ENCODE data around the gene LEMD3. TPM values are rescaled to one million over a fixed set of nuclear protein-coding genes. Genes with fewer than 3 reads are reported as not detected.
A peak's percentile ranks its signal among the peaks of the same experiment; 100 is the strongest.

Gene LEMD3
- total and polyA plus RNA-seq, 2 donors, result 12.1 to 69.4 TPM

- DNase-seq (ENCODE audit: extremely low spot score), result no peak
- 47% methylated on average over 1 of the region's 1 CpG for WGBS
- Histone ChIP-seq H3K4me1 (ENCODE audit: insufficient read depth) (no peaks in the 10 kb centered on the region), H3K27ac (ENCODE audit: low read depth) (no peak overlapping the region), H3K4me3 (ENCODE audit: low read depth, low read length) (no peak overlapping the region), H3K36me3 (ENCODE audit: insufficient read depth) (no peaks in the 10 kb centered on the region)
Measured at GRCh38 chr12:65152596-65152995, 16.8 kb upstream of the LEMD3 start.

- H3K4me1 ChIP-seq (ENCODE audit: insufficient read depth), result no peaks in the 10 kb centered on the region
- H3K36me3 ChIP-seq (ENCODE audit: insufficient read depth), result no peaks in the 10 kb centered on the region
- DNase-seq (ENCODE audit: extremely low spot score), result no peak
- no peak overlapping the region for H3K27ac ChIP-seq (ENCODE audit: low read depth)
- 72% methylated on average over 3 of the region's 3 CpGs for WGBS
- no peak overlapping the region for H3K4me3 ChIP-seq (ENCODE audit: low read depth, low read length)
Measured at GRCh38 chr12:65155784-65156183, 13.6 kb upstream of the LEMD3 start.

- H3K4me1 ChIP-seq (ENCODE audit: insufficient read depth), result no peaks in the 10 kb centered on the region
- no peak for DNase-seq (ENCODE audit: extremely low spot score)
- 72% methylated on average over 2 of the region's 2 CpGs for WGBS
- no peak overlapping the region for H3K4me3 ChIP-seq (ENCODE audit: low read depth, low read length)
- H3K36me3 ChIP-seq (ENCODE audit: insufficient read depth), result no peaks in the 10 kb centered on the region
- H3K27ac ChIP-seq (ENCODE audit: low read depth), result no peak overlapping the region
Measured at GRCh38 chr12:65156366-65156841, 13.0 kb upstream of the LEMD3 start.

GRCh38 chr12:65157091-65157490, 12.3 kb upstream of the LEMD3 start:
- Histone ChIP-seq H3K36me3 (ENCODE audit: insufficient read depth) (no peaks in the 10 kb centered on the region), H3K27ac (ENCODE audit: low read depth) (no peak overlapping the region), H3K4me1 (ENCODE audit: insufficient read depth) (no peaks in the 10 kb centered on the region), H3K4me3 (ENCODE audit: low read depth, low read length) (no peak overlapping the region)
- 88% methylated on average over 4 of the region's 4 CpGs for WGBS
- no peak for DNase-seq (ENCODE audit: extremely low spot score)

GRCh38 chr12:65162609-65163008, 6.8 kb upstream of the LEMD3 start:
- Histone ChIP-seq H3K36me3 (ENCODE audit: insufficient read depth) (no peaks in the 10 kb centered on the region), H3K4me3 (ENCODE audit: low read depth, low read length) (no peak overlapping the region), H3K27ac (ENCODE audit: low read depth) (no peak overlapping the region), H3K4me1 (ENCODE audit: insufficient read depth) (no peaks in the 10 kb centered on the region)
- WGBS, result 99% methylated on average over 1 of the region's 1 CpG
- no peak for DNase-seq (ENCODE audit: extremely low spot score)

- DNase-seq (ENCODE audit: extremely low spot score), result no peak
- WGBS, result 96% methylated on average over 2 of the region's 2 CpGs
Measured at GRCh38 chr12:65164244-65164643, 5.1 kb upstream of the LEMD3 start.

GRCh38 chr12:65164774-65165173, 4.6 kb upstream of the LEMD3 start:
- H3K4me1 ChIP-seq (ENCODE audit: insufficient read depth), result no peaks in the 10 kb centered on the region
- no peak overlapping the region for H3K4me3 ChIP-seq (ENCODE audit: low read depth, low read length)
- H3K27ac ChIP-seq (ENCODE audit: low read depth), result no peak overlapping the region
- no peaks in the 10 kb centered on the region for H3K36me3 ChIP-seq (ENCODE audit: insufficient read depth)
- DNase-seq (ENCODE audit: extremely low spot score), result no peak

More at GRCh38 chr12:65164244-65164643, 5.1 kb upstream of the LEMD3 start:
- no peak overlapping the region for H3K27ac ChIP-seq (ENCODE audit: low read depth)
- H3K36me3 ChIP-seq (ENCODE audit: insufficient read depth), result no peaks in the 10 kb centered on the region
- H3K4me3 ChIP-seq (ENCODE audit: low read depth, low read length), result no peak overlapping the region
- H3K4me1 ChIP-seq (ENCODE audit: insufficient read depth), result no peaks in the 10 kb centered on the region

- Histone ChIP-seq H3K27ac (ENCODE audit: low read depth) (peak overlapping the region; percentile 93), H3K36me3 (ENCODE audit: insufficient read depth) (no peaks in the 10 kb centered on the region), H3K4me3 (ENCODE audit: low read depth, low read length) (peak overlapping the region; percentile 84), H3K4me1 (ENCODE audit: insufficient read depth) (peaks cover 5% of the 10 kb centered on the region)
- 17% methylated on average over 11 of the region's 11 CpGs for WGBS
- DNase-seq (ENCODE audit: extremely low spot score), result no peak
Measured at GRCh38 chr12:65168681-65169319, 583 bp upstream of the LEMD3 start.

- peak overlapping the region; percentile 84 for H3K4me3 ChIP-seq (ENCODE audit: low read depth, low read length)
- 1% methylated on average over 47 of the region's 47 CpGs for WGBS
- peaks cover 5% of the 10 kb centered on the region for H3K4me1 ChIP-seq (ENCODE audit: insufficient read depth)
- no peaks in the 10 kb centered on the region for H3K36me3 ChIP-seq (ENCODE audit: insufficient read depth)
- peak overlapping the region; percentile 93 for H3K27ac ChIP-seq (ENCODE audit: low read depth)
- no peak for DNase-seq (ENCODE audit: extremely low spot score)
Measured at GRCh38 chr12:65170209-65170881, 962 bp downstream of the LEMD3 start.

GRCh38 chr12:65171073-65171472, 1.7 kb downstream of the LEMD3 start:
- WGBS, result 58% methylated on average over 8 of the region's 8 CpGs
- peaks cover 5% of the 10 kb centered on the region for H3K4me1 ChIP-seq (ENCODE audit: insufficient read depth)
- no peak overlapping the region for H3K27ac ChIP-seq (ENCODE audit: low read depth)
- H3K4me3 ChIP-seq (ENCODE audit: low read depth, low read length), result peak overlapping the region; percentile 84
- H3K36me3 ChIP-seq (ENCODE audit: insufficient read depth), result no peaks in the 10 kb centered on the region
- no peak for DNase-seq (ENCODE audit: extremely low spot score)

GRCh38 chr12:65171870-65172269, 2.5 kb downstream of the LEMD3 start:
- WGBS, result 67% methylated on average over 3 of the region's 3 CpGs
- Histone ChIP-seq H3K4me3 (ENCODE audit: low read depth, low read length) (peak overlapping the region; percentile 28), H3K4me1 (ENCODE audit: insufficient read depth) (peaks cover 5% of the 10 kb centered on the region), H3K27ac (ENCODE audit: low read depth) (no peak overlapping the region), H3K36me3 (ENCODE audit: insufficient read depth) (no peaks in the 10 kb centered on the region)
- no peak for DNase-seq (ENCODE audit: extremely low spot score)

GRCh38 chr12:65175385-65175784, 6.0 kb downstream of the LEMD3 start:
- H3K27ac ChIP-seq (ENCODE audit: low read depth), result no peak overlapping the region
- peaks cover 5% of the 10 kb centered on the region for H3K4me1 ChIP-seq (ENCODE audit: insufficient read depth)
- DNase-seq (ENCODE audit: extremely low spot score), result no peak
- no peaks in the 10 kb centered on the region for H3K36me3 ChIP-seq (ENCODE audit: insufficient read depth)
- H3K4me3 ChIP-seq (ENCODE audit: low read depth, low read length), result no peak overlapping the region

GRCh38 chr12:65182012-65182739, 12.8 kb downstream of the LEMD3 start:
- WGBS, result 44% methylated on average over 3 of the region's 3 CpGs

More at GRCh38 chr12:65182012-65182739, 12.8 kb downstream of the LEMD3 start:
- Histone ChIP-seq H3K36me3 (ENCODE audit: insufficient read depth) (no peaks in the 10 kb centered on the region), H3K27ac (ENCODE audit: low read depth) (no peak overlapping the region), H3K4me3 (ENCODE audit: low read depth, low read length) (no peak overlapping the region), H3K4me1 (ENCODE audit: insufficient read depth) (no peaks in the 10 kb centered on the region)
- DNase-seq (ENCODE audit: extremely low spot score), result no peak

All from urinary bladder (tissue), 4 donors.